Transverse colon (tissue), 4 donors: ENCODE results near the gene CFAP97.

Experiments
- POLR2AphosphoS5 ChIP-seq, 3 donors: sonication (generic); formaldehyde crosslinking; IDR thresholded peaks; one replicate each; pipeline ENCODE4 v1.6.1; 2016; ENCODE audit warnings: antibody characterized with exemption in 3 of 3
- TF ChIP-seq, protein P1 (sequence below), 5 experiments: fragments of 200-600 bp in 3 of 5; fragments of 450-650 bp in 2 of 5; sonication (generic) in 3 of 5; IDR thresholded peaks; 1 replicate in 2 of 5; 2 replicates in 3 of 5; pipeline ENCODE4 v1.5.1; 2016 to 2017; ENCODE audit warnings: antibody characterized with exemption in 5 of 5, inconsistent platforms in 3 of 5, mild to moderate bottlenecking in 2 of 5, moderate library complexity in 1 of 5

DNA sequence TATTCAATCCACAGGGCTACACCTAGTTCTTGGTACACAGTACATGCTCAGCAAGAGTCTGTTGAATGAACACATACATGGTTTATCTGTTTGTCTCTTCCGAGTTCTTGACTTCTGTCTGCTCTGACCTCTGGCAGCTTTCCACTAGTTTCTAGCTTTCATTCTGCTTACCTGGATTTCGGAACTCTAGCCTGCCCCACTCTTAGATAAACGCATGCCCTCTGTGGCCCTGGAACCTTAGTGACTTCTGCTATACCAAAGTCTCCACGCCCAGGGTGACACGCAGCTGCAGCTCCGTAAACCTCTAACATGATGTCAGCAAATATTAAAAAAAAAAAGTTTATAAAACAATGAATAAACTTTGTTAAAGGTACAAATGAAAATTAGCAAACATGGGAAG, 62.0 kb downstream of the CFAP97 start:
- TF ChIP-seq POLR2AphosphoS5 (IDR thresholded peaks at IDR 0.05), result no peak
- TF ChIP-seq, protein P1, sequence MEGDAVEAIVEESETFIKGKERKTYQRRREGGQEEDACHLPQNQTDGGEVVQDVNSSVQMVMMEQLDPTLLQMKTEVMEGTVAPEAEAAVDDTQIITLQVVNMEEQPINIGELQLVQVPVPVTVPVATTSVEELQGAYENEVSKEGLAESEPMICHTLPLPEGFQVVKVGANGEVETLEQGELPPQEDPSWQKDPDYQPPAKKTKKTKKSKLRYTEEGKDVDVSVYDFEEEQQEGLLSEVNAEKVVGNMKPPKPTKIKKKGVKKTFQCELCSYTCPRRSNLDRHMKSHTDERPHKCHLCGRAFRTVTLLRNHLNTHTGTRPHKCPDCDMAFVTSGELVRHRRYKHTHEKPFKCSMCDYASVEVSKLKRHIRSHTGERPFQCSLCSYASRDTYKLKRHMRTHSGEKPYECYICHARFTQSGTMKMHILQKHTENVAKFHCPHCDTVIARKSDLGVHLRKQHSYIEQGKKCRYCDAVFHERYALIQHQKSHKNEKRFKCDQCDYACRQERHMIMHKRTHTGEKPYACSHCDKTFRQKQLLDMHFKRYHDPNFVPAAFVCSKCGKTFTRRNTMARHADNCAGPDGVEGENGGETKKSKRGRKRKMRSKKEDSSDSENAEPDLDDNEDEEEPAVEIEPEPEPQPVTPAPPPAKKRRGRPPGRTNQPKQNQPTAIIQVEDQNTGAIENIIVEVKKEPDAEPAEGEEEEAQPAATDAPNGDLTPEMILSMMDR (IDR thresholded peaks at IDR 0.05), result no peak
